Right lobe of liver (tissue), 4 donors: ENCODE measurements around the gene SP7.

ENCODE experiments used
- POLR2A ChIP-seq: fragments of 450-650 bp; IDR thresholded peaks from one replicate; pipeline ENCODE4 v1.6.1; 2017; ENCODE audit warnings: antibody characterized with exemption, mild to moderate bottlenecking
- TF ChIP-seq, protein P1 (sequence below), 4 donors: fragments of 200-600 bp in 3 of 4; fragments of 450-650 bp in 1 of 4; IDR thresholded peaks; one replicate each; pipeline versions ENCODE4 v1.5.1 to v1.8.0; 2016 to 2022; ENCODE audit warnings: antibody characterized with exemption in 4 of 4, mild to moderate bottlenecking in 2 of 4
- donor health status: DM: no; HTN: no; CAD: no.
- donor health status: DM: no; HTN: no; CAD: no.
- donor health status: DM: no; HTN: yes; CAD: no.

- TF ChIP-seq, protein P1, sequence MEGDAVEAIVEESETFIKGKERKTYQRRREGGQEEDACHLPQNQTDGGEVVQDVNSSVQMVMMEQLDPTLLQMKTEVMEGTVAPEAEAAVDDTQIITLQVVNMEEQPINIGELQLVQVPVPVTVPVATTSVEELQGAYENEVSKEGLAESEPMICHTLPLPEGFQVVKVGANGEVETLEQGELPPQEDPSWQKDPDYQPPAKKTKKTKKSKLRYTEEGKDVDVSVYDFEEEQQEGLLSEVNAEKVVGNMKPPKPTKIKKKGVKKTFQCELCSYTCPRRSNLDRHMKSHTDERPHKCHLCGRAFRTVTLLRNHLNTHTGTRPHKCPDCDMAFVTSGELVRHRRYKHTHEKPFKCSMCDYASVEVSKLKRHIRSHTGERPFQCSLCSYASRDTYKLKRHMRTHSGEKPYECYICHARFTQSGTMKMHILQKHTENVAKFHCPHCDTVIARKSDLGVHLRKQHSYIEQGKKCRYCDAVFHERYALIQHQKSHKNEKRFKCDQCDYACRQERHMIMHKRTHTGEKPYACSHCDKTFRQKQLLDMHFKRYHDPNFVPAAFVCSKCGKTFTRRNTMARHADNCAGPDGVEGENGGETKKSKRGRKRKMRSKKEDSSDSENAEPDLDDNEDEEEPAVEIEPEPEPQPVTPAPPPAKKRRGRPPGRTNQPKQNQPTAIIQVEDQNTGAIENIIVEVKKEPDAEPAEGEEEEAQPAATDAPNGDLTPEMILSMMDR (IDR thresholded peaks at IDR 0.05), result no peak
- no peak for TF ChIP-seq POLR2A
These were observed 33.3 kb downstream of the SP7 start for GRCh38 chr12:53302903-53303302.
